ENCODE data around the gene TM4SF18.

Gene TM4SF18

DNA sequence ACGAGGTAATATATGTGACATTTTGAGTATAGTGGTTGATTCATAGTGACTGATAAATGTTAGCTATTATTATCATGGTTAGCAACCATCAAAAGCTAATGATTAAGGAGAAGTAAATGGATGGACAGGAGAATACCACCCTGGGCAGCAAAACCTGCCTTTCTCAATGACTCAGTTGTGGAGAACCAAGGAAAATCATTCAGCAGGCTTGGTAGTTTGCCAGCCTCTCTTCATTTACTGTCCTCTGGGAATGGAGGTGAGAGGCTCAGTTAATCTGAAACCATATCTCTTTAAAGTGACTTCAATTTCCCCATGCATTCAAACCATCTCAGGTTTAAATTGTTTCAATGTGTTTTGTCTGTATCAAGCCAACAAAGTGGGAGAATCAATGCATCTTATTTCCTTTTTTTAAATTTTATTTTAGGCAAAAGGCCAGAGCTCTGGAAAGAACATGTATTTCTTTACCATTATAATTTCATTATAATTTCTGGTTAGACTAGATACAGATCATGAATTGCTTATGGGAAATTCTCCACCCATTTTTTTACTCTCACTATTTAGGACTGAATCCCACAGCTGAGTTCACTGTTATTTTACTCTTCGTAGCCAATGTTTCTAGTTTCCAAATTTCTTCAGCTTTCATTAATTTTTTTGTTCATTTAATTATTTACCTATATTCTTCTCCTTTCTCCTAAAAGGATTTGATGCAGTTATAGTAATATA is 2.7 kb downstream of the TM4SF18 start:
- DNase-seq (ENCODE audit: low read depth): no peak

DNA sequence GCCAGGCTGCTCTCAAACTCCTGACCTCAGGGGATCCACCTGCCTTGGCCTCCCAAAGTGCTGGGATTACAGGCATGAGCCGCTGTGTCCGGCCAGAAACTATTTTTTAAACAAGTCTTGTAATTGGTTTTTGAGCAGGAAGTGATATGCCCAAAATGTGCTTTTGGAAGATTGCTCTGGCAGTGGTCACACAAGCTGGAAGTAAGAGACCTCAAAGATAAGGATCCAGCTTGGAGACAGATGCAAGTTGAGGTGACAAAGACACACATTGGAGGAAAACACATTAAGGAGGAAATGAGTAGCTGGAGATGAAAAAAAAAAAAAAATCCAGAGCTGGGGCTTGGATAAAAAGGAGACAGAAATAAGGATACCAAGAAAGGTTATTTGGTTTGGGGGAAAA is 6.3 kb downstream of the TM4SF18 start:
- no peak for DNase-seq (ENCODE audit: low read depth)

DNA sequence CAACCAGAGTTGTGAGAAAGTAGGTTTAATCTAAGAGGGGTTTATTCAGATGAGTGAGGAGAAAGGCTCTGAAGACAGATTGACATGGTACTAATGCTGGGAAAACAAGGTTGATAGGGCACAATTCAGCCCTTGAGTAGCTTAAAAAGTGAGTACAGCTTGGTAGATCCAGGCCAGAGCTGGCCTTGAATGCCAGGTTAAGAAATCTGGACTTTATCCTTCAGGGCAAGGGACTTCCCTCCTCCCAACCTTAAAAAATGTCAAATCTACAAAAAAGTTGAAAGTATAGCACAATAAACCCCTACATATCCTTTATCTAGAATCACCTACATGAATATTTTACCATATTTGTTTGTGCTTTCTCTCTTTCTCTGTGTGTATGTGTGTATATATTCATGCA is 7.9 kb downstream of the TM4SF18 start:
- no peak for DNase-seq (ENCODE audit: low read depth)

DNA sequence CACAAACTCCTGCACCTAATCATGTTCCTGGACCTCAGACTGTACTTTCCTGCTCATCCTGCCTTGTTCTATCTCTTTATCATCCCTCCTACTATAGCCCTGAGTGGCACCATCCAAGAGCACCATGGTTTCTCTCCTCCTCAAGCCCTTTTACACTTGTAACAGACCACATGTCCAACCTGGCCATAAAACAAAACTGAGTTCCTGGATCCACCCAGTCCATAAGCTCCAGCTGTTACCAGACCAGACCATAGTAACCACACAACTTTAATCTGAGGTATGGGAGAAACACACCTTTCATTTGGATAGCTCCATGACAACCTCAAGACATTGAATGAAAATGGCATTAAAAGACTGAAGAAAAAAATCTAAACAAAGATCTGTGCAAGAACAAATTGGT is 9.1 kb downstream of the TM4SF18 start:
- DNase-seq (ENCODE audit: low read depth): no peak

DNA sequence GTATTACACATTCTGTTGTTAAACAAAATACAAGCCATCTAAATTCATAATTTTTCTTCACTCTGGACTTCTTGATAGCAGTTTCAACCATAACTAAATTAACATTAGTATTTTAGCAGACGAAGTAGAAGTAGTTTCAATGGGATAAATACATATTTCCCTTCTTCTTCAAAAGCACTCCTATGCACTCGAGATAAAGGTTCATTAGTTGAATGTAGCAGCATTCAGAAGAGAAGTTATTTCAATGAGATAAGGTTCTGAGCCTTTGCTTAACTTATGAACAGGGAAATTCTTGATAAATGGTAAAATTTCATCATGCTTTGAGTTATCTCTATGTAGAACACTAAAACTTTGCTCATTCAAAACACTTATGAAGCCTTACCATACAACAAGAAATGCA is 11.8 kb downstream of the TM4SF18 start:
- DNase-seq (ENCODE audit: low read depth): no peak

DNA sequence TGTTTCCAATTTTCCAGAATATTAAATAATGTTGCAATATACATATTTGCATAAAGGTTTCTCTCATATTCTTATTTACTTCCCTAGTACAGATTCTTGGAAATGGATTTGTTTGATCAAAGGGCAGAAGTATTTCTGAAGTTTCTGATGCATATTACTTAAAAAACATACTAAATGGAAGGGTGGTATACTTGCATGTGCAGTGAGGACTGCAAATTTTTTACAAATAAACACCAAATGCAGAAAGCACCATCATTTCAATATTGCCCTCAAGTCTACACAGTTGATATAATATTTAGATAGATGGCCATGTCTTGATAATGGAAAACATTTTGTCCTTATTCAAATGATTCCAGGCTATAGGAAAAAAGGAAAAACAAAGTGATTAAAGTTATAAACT is 12.3 kb downstream of the TM4SF18 start:
- DNase-seq (ENCODE audit: low read depth): no peak

DNA sequence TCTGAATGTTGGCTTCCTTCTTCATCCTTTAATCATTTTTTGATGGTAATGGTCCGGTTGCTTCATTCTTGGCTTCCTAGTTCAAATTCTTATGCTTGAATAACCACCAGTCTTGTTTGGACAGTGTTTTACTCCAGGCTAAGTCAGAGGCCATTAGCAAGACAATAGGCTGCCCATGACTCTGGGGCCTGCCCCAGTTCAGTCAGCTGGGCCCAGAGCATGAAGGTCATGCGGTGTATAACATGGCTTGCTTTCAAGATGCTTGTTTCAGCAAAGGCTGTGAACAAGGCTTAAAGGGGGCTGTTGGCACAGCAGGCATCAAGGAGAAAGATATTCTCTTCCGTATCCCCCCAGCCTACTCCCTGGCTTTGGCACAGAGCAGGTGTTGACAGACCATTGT is 13.7 kb downstream of the TM4SF18 start:
- DNase-seq (ENCODE audit: low read depth): no peak

DNA sequence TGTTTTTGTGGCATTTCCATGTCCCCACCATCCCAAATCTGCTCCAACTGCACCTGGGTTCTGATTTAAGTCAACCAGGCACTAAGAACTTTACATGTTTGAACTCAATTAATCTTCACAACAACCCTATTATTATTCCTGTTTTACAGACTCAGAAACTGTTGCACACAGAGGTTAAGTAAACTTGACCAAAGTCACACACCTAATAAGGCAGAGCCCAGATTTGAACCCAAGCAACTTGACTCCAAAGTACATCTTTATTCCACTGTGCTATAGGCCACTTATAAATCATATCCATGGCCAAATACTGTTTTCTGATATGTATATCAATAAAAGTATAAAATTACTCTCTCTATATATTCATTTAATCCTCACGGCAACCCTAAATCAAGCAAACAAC is 16.4 kb downstream of the TM4SF18 start:
- DNase-seq (ENCODE audit: low read depth): no peak

DNA sequence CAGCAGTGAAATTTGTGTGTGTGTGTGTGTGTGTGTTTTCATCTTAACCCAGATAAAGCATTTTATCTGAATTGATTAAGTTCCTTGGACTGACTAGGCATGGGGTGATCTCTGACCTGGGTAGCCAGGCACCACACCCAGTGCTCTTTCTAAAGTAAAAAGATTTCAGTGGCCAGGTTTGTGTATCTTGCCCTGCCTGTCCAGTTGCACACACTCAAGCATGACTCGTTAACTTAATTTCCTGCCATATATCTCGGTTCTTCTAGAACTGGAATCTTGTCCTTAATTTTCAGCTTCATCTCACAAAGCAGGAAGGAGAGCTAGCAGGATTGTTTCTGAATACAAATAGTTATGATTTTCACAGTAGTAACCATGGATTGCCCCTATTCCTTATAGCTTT is 17.0 kb downstream of the TM4SF18 start:
- DNase-seq (ENCODE audit: low read depth): no peak

DNA sequence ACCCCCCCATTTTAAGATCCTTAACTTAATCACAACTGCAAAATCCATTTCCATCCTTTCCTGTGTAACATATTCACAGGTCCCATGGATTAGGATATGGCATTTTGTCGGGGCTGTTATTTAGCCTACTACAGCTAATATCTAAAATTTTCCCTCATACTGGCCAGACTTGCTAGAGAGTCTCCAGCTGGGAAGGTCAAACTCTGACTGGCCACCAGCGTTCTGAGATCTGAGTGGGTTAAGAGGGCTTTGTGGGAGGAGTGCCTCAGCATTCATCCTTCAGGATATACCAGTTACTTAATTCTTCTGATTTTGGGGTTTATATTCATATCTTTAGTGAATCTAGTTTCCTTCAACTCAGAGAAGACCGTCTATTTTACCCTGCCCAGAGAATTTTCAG is 17.7 kb downstream of the TM4SF18 start:
- DNase-seq (ENCODE audit: low read depth): no peak

DNA sequence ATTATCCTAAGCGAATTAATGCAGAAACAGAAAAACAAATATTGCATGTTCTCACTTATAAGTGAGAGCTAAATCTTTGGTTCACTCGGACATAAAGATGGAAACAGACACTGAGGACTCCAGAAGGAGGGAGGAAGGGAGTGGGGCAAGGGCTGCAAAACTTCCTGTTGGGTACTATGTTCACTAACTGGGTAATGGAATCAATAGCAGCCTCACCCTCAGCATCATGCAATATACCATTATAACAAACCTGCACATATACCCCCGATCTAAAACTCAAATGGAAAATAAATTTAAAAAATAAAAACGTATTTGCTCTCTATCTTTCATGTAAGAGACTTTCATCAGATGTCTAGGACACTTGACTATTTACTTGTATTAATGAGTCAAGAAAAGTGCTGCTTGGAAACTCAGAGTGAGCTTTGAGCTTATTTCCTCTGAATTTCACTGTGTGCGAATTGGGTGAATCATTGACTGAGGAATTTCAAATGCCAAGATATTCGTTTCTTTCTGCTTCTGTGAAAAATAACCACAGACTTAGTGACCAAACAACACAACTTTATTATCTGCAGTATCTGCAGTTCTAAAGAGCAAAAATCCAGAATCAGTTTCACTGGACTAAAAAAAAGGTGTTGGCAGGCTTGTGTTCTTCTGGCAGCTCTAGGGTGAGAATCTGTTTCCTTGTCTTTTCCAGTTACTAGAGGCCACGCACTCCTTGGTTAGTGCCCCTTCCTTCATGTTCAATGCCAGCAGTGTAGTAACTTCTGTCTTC is 18.4 kb downstream of the TM4SF18 start:
- no peak for DNase-seq (ENCODE audit: low read depth)

DNA sequence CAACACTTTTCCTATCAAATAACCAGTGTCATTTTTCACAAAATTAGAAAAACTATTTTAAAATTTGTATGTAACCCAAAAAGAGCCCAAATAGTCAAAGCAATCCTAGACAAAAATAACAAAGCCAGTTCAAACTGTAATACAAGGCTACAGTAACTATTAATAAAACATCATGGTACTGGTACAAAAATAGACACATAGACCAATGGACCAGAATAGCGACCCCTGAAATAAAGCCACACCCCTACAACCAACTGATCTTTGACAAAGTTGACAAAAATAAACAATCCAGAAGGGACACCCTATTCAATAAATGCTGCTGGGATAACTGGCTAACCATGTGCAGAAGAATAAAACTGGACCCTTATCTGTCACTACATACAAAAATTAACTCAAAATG is 19.9 kb downstream of the TM4SF18 start:
- no peak for DNase-seq (ENCODE audit: low read depth)

DNA sequence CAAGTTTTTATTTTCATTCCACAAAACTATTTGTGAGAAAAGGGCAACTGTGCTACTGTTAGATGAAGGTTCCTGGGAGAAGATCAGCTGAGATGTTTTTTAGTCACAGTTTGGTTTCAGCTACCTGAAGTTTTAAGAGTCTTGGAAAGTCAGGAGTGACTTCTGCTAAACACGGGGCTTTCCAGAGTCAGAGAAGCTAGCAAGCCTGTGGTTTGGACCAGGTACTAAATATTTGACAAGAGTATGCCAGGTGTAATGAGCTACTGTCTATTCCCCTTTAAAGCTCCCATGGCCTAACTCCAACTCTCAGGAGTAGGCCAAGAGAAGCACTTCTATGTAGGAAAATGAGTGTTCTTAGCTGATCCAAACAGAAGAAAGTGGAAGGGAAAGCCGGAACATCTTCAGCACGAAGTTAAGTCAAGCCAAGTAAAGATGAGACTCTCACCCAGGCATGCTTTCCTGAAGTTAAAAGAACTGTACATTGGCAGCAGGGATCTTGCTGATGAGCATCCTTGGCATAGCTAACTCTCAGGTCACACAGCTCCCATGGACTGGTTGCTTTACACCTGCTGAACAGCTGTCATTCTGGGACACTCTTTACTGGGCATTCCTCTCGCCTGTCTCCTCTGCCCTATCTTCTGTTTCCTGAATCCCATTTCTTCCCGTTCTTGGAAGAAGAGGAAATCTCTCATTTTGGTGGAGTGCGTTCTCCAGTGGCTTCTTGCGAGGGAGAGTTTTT is 22.5 kb downstream of the TM4SF18 start:
- DNase-seq (ENCODE audit: low read depth): no peak

DNA sequence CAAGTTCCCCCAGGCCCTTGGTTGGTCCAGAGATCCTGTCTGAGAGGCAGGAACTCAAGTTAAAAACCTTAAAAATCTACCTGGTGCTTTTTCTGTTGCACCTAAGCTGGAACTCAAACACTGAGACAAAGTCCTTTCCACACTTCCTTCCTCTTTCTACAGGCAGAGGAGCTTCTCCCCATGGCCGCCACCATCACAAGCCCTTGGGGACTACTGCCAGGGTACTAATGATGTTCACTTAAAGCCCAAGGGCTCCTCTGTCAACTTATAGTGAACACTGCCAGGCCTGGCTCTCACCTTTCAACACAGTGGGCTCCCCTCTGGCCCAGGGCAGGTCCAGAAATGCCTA is 26.0 kb downstream of the TM4SF18 start:
- no peak for DNase-seq (ENCODE audit: low read depth)

DNA sequence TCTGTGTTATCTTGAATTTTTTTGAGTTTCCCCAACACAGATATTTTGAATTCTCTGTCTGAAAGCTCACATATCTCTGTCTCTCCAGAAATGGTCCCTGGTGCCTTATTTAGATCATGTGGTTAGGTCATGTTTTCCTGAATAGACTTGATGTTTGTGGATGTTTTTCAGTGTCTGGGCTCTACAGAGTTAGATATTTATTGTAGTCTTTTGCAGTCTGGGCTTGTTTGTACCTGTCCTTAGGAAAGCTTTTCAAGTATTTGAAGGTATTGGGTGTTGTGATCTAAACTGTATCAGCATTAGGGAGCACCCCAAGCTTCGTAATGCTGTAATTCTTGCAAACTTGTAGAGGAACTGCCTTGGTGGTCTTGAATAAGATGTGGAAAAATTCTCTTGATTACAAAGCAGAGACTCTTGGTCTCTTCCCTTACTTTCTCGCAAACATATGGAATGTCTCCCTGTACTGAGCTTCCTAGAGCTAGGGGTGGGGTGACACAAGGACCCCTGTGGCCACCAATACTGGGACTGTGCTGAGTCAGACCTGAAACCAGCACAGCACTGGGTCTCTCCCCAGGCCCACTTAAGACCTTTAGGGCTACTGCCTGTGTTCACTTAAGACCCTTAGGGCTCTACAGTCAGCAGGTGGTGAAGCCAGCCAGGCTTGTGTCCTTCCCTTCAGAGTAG is 26.5 kb downstream of the TM4SF18 start:
- no peak for DNase-seq (ENCODE audit: low read depth)

DNA sequence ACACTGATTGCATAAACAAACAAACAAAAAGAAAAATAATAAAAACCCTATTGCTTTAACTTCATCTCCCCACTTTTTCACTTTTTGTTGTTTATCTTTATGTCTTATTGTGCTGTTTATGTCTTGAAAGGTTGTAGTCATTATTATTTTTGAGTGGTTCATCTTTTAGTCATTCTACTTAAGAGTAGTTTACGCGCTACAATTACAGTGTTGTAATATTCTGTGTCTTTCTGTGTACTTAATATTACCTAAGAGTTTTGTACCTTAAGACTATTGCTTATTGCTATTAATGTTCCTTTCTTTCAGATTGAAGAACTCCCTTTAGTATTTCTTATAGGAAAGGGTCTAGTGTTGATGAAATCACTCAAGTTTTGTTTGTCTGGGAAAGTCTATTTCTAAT is 28.1 kb downstream of the TM4SF18 start:
- DNase-seq (ENCODE audit: low read depth): no peak

DNA sequence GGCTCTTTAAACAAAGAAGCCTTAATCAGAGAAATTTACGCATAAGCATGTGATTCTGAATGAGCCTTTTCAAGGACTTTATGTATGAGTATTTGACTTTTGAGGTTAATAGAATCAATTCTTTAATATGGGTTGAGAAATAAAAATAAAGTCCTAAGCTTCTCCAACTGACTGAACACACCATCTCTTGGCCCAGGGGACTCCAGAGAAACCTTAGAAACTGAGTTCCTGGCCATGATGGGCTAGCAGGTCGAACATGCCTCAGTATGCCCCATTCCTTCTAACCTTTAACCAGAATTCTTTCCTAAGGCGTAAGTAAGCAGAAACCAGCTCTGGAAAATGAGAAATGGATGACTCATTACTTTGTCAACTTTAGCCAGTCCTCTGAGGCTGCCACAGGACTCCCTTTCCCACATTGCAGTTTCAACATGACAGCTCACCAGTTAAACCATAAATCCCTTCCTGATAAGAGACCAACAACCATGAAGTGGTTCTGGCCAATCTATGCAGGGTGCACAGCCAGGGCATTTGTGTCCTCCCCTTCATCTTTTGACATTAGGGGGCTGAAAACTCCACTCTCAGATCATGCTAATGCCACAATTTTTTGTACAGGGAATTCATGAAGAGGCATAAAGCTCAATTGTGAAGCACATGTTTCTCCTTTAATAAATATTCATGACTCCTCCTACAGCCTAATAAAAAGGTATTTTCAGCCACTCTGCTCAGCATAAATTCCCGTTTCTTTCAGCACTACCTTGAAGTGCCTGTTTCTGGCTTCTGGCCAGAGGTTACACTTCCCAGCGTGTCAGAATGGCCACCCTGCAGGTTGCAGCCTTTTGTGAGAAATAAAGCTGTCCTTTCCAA is 33.3 kb downstream of the TM4SF18 start:
- DNase-seq (ENCODE audit: low read depth): no peak

DNA sequence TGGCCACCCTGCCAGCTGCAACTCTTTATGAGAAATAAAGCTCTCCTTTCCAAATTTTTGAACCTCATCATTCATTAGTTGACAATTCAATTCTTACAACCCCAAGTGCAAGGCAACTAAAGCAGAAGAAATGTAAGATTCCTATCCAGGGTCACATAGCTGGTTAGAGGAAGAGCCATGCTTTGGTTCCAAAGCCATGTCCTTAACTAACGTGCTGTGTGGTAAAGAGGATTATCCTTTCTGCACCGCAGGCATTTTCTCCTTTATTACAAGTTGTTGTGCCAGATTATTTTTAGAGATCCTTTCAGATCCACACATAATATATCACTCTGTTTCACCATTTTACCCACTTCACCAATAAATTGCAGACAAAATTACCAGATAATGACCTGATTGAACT is 36.5 kb downstream of the TM4SF18 start:
- no peak for DNase-seq (ENCODE audit: low read depth)

DNA sequence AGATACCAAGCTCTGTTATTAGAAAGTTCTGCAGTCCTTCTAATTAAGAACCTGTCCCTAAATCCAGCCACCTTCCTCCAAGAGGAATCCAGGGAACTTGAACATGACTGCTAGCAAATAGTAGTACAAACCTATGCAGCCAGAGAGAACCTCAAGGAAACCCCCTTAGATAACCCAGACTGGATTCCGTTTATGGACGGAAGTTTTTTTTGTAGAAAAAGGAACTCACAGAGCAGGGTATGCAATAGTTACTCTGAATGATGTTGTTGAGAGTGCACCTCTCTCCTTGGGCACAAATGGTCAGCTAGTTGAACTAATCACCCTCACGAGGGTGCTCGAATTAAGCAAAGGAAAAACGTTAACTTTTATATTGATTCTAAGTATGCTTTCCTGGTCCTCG is 40.8 kb downstream of the TM4SF18 start:
- DNase-seq (ENCODE audit: low read depth): no peak

DNA sequence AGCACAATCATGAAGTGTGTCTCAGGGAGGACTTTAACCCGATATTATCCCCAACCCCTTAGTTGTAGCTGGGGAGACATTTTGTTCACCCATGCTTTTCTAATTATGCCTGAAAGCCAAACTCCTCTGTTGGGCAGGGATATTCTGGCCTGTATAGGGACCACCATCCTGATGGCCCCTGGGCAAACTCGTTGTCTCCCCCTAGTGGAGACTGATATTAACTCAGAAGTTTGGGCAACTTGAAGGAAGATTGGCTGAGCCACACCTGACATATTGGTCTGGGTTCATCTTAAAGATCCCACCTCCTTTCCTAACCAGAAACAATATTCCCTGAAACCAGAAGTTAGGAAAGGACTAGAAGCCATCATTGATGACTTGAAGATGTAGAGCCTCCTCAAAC is 42.3 kb downstream of the TM4SF18 start:
- DNase-seq (ENCODE audit: low read depth): no peak

DNA sequence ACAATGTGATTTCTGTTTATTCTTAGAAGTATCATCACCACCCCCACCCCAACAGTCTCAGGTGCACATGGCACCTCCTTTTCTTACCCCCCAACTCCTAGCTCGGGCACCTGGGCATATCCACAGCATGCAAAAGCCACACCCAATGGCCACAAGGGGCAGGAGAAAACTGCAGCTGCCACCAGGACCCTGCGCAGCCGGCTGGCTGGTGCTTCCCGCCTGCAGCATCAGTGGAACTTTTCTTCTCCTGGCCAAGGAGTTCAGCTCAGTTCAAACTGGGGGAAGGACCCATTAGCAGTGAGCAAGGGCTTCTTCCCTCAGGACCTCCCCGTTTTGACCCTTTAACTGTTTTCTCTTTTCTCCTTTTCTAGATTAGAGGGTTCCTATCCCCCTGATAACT is 44.8 kb downstream of the TM4SF18 start:
- DNase-seq (ENCODE audit: low read depth): no peak

DNA sequence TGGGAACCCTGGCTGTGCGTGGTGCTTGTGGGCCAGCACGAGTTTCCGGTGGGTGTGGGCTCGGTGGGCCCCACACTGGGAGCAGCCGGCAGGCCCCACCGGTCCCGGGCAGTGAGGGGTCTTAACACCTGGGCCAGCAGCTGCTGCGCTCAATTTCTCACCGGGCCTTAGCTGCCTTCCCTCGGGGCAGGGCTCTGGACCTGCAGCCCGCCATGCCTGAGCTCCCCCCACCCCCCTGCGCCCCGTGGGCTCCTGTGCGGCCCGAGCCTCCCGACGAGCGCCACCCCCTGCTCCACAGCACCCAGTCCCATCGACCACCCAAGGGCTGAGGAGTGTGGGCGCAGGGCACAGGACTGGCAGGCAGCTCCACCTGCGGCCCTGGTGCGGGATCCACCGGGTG is 49.4 kb downstream of the TM4SF18 start:
- no peak for DNase-seq (ENCODE audit: low read depth)
